ENCODE results near the gene TMOD1. TPM values are rescaled to one million over a fixed set of nuclear protein-coding genes. Genes with fewer than 3 reads are reported as not detected.

Gene TMOD1
- total RNA-seq, 3 donors from 2014 or later, result 10.4 to 15.4 (median 13.9) TPM

GRCh38 chr9:97567182-97567893 lies 65.9 kb downstream of the TMOD1 start:
- Histone ChIP-seq H3K4me3 (no peak overlapping the region), H3K9me3 (no peaks in the 10 kb centered on the region), H3K27ac (no peak overlapping the region), H3K27me3 (no peaks in the 10 kb centered on the region), H3K36me3 (no peaks in the 10 kb centered on the region), H3K4me1 (no peaks in the 10 kb centered on the region)
- TF ChIP-seq POLR2A (IDR thresholded peaks at IDR 0.05) (no peak), POLR2AphosphoS5 (IDR thresholded peaks at IDR 0.05) (no peak), CTCF (IDR thresholded peaks at IDR 0.05) (no peak)
- no peak for DNase-seq (ENCODE audit: low spot score in 2 of 2)
- intact Hi-C loops (cut with DNase I; ENCODE audit: low total_unique reads), result no loop called here

GRCh38 chr9:97567894-97568202 lies 66.4 kb downstream of the TMOD1 start:
- Histone ChIP-seq H3K4me1 (no peaks in the 10 kb centered on the region), H3K27ac (no peak overlapping the region), H3K4me3 (no peak overlapping the region), H3K36me3 (no peaks in the 10 kb centered on the region), H3K27me3 (no peaks in the 10 kb centered on the region), H3K9me3 (no peaks in the 10 kb centered on the region)
- DNase-seq (ENCODE audit: low spot score in 2 of 2), result no peak
- intact Hi-C loops (cut with DNase I; ENCODE audit: low total_unique reads), result no loop called here
- TF ChIP-seq CTCF (IDR thresholded peaks at IDR 0.05) (no peak), POLR2AphosphoS5 (IDR thresholded peaks at IDR 0.05) (no peak), POLR2A (IDR thresholded peaks at IDR 0.05) (no peak)

GRCh38 chr9:97568461-97569275 lies 67.2 kb downstream of the TMOD1 start:
- H3K27ac ChIP-seq, result no peak overlapping the region
- H3K27me3 ChIP-seq, result no peaks in the 10 kb centered on the region
- H3K36me3 ChIP-seq, result no peaks in the 10 kb centered on the region
- no peak overlapping the region for H3K4me3 ChIP-seq
- intact Hi-C loops (cut with DNase I; ENCODE audit: low total_unique reads), result no loop called here
- no peak for DNase-seq (ENCODE audit: low spot score in 2 of 2)
- TF ChIP-seq POLR2AphosphoS5 (IDR thresholded peaks at IDR 0.05) (no peak), CTCF (IDR thresholded peaks at IDR 0.05) (no peak), POLR2A (IDR thresholded peaks at IDR 0.05) (no peak)
- H3K4me1 ChIP-seq, result no peaks in the 10 kb centered on the region
- no peaks in the 10 kb centered on the region for H3K9me3 ChIP-seq

GRCh38 chr9:97570899-97571298 lies 69.4 kb downstream of the TMOD1 start:
- H3K4me1 ChIP-seq, result no peaks in the 10 kb centered on the region
- no peaks in the 10 kb centered on the region for H3K36me3 ChIP-seq
- H3K27ac ChIP-seq, result no peak overlapping the region
- TF ChIP-seq POLR2AphosphoS5 (IDR thresholded peaks at IDR 0.05), result no peak
- no peak for TF ChIP-seq POLR2A (IDR thresholded peaks at IDR 0.05)
- TF ChIP-seq CTCF (IDR thresholded peaks at IDR 0.05), result no peak
- intact Hi-C loops (cut with DNase I; ENCODE audit: low total_unique reads), result no loop called here
- H3K4me3 ChIP-seq, result no peak overlapping the region
- no peaks in the 10 kb centered on the region for H3K27me3 ChIP-seq
- DNase-seq (ENCODE audit: low spot score in 2 of 2), result no peak
- no peaks in the 10 kb centered on the region for H3K9me3 ChIP-seq

GRCh38 chr9:97571664-97572063 lies 70.2 kb downstream of the TMOD1 start:
- Histone ChIP-seq H3K4me1 (no peaks in the 10 kb centered on the region), H3K27ac (no peak overlapping the region), H3K9me3 (no peaks in the 10 kb centered on the region), H3K4me3 (no peak overlapping the region), H3K27me3 (no peaks in the 10 kb centered on the region), H3K36me3 (no peaks in the 10 kb centered on the region)
- TF ChIP-seq POLR2AphosphoS5 (IDR thresholded peaks at IDR 0.05), result no peak
- TF ChIP-seq POLR2A (IDR thresholded peaks at IDR 0.05), result no peak
- TF ChIP-seq CTCF (IDR thresholded peaks at IDR 0.05), result no peak
- intact Hi-C loops (cut with DNase I; ENCODE audit: low total_unique reads), result no loop called here
- DNase-seq (ENCODE audit: low spot score in 2 of 2), result no peak

Measured in breast epithelium (tissue), 4 donors.